ENCODE results near the gene PAFAH1B1.
A peak's percentile ranks its signal among the peaks of the same experiment; 100 is the strongest.
"Not testable (repeated sequence)": the region's sequence is repeated elsewhere in the genome, so short reads cannot be mapped to it uniquely, and the experiment has no call there.

Gene PAFAH1B1

DNA sequence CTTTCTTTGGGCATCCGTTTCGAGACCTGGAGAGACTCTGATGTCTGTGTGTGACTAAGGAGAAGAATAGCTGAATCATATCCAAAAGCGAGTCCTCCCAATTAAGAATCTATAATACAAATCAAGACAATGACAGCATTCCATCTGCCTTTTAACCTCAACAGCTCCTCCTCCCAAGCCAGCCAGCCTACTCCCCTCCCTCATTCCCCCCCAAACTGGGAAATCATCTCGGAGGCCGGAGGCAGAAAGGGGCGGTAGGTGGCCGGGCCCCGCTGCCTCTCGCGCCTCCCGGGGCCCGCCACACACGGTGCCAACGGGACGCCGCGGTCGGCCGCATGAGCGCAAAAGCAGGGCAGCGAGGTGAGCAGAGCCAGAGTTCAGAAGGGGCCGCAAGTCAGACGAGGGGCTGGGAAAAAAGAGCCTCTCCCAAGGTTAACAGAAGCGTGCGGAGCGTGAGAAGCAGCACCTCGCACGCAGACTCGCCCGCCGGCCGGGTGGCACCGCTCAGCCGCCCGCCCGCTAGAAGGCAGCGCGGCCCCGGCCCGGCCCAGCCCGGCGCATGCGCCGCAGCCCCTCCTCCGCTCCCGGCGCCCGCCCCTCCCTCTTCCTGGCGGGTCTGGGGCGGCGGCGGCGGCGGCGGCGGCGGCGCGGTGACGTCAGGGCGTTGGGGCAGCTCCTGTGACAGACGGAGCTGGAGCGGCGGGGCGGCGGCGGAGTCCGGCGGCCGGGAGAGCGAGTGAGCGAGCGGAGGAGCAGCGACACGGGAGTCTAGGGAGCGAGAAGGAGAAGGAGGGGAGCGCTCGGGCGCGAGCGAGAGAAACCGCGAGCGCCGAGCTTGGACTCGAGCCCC is at the start of gene PAFAH1B1:
Gene PAFAH1B1 (plus strand): TSS at position 684 of the 850 bp plus-strand sequence. CDS start 44,635 bp downstream, outside the sequence.
- DNase-seq (ENCODE audit: low read depth), result peak; percentile 63

DNA sequence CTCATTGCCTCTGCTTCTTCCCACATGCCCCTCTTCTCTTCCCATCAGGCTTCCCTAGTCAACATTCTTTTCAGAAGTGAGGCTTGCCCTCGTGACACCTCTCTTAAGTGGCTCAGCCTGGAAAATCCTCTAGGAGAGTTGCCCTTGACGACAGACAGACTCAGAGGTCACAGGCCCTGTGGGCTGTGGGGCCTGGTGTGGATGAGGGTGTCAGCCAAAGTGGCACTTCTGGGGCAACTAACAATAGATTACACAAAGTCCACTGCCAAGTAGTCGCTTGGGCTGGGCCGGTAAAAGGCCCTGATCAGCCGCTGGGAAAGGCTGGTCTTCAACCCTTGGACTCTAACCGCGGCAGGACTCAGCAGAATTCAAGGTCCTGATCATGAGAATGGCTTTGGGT is 48.1 kb upstream of the PAFAH1B1 start:
- DNase-seq (ENCODE audit: low read depth), result no peak

DNA sequence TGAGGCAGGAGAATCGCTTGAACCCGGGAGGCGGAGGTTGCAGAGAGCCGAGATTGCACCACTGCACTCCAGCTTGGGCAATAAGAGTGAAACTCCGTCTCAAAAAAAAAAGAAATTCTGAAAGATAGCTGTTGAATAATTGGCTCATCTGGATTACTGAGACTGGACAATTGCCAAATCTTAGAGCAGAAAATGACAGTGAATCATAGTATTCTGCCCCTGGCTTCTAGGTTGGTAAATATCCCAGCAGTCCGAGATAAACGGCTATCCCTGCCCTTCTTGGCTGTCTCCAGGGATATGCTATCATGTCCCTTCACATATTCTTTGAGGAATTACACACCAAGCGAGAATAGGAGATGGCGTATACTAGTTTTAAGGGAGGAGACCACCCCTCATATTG is 46.3 kb upstream of the PAFAH1B1 start:
- DNase-seq (ENCODE audit: low read depth), result peak; percentile 13

DNA sequence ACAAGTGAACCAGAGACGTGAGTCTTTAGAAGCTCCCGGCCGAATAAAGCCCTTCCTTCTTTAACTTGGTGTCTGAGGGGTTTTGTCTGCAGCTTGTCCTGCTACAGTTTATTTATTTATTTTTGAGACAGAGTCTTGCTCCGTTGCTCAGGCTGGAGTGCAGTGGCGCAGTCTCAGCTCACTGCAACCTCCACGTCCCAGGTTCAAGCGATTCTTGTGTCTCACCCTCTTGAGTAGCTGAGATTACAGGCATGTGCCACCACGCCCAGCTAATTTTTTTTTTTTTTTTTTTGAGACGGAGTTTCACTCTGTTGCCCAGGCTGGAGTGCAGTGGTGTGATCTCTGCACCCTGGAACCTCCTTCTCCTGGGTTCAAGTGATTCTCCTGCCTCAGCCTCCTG is 45.4 kb upstream of the PAFAH1B1 start:
- DNase-seq (ENCODE audit: low read depth), result not testable (repeated sequence)

DNA sequence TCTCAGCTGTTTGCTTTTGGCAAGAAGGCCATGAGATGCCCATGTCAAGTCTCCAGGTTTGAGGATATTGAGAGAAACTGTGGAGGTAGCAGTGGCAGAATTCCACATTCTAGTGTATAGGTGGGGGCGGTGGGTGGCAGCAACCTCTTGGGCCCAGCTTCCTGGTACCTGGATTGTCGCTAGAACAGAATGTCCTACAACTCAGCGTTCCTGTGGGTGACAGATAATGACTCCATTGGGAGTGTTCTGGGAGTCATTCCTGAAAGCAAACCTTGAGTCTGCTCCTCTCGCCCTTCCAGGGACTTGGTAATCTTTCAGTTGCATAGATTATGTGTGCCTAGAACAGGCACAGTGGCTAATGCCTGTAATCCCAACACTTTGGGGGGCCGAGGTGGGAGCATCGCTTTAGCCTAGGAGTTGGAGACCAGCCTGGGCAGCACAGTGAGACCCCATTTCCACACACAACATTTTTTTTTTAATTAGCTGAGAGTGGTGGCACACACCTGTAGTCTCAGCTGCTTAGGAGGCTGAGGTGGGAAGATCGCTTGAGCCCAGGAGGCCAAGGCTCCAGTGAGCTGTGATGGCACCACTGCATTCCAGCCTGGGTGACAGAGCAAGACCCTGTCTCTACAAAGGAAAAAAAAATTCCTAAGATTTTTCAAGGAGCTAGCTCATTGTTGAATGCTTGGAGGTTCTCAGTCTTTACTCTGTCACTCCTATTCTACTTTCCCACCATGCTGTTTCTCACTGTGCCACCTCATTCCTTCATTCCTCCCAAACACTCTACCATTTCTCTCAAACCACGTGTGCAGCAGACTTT is 43.9 kb upstream of the PAFAH1B1 start:
- no peak for DNase-seq (ENCODE audit: low read depth)

DNA sequence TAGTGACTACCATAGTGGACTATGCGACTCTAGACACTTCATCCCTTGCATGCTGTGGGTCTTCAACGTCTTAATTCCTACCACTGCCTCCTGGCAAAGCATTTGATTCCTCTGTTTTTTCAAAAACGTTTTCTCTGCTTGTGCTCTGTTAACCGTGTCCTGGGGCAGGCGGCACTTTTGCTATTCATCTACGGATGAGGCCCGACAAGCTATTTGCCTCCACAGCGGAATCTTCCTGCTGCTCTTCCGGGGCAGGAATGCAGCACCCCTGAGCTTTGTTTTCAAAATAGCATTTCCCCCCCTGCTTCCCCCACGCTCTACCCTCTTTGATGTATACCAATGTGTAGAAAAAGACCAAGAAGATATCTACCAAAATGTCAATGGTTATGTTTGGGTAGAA is 42.0 kb upstream of the PAFAH1B1 start:
- no peak for DNase-seq (ENCODE audit: low read depth)

DNA sequence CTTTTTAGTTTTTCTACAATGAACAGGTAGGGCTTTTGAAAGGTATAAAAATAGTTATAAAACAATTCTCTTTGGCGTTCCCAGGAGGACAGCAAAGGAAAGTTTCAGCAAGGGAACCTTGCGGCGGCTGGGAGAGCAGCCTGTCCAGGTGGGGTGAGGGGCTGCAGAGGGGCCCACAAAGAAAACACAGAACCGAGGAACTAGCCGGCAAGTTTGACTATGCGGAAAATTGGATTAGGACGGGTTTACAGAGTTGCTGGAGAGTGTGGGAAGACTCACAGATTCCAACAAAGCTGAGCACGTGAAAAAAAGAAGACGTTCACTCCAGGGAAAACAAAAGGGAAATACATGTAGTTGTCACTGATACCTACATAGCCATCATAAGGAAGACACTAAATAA is 41.5 kb upstream of the PAFAH1B1 start:
- DNase-seq (ENCODE audit: low read depth), result no peak

DNA sequence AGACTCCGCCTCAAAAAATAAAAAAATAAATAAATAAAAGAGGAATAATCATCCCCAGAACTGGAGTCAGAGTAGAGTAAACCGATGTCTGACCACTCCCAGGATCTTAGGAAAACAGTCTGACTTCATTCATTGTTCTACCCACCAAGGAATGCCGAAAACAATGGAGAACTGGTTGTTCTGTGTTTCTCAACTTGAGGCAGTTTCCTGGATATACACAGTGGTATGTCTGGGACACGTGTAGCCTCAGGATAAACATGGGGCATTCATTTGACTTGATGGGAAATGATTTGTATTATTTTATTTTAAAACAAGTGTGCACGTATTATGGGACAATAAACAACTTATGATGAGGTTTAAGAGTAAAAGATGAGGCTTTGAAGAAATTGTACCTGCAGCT is 32.8 kb upstream of the PAFAH1B1 start:
- DNase-seq (ENCODE audit: low read depth), result no peak

DNA sequence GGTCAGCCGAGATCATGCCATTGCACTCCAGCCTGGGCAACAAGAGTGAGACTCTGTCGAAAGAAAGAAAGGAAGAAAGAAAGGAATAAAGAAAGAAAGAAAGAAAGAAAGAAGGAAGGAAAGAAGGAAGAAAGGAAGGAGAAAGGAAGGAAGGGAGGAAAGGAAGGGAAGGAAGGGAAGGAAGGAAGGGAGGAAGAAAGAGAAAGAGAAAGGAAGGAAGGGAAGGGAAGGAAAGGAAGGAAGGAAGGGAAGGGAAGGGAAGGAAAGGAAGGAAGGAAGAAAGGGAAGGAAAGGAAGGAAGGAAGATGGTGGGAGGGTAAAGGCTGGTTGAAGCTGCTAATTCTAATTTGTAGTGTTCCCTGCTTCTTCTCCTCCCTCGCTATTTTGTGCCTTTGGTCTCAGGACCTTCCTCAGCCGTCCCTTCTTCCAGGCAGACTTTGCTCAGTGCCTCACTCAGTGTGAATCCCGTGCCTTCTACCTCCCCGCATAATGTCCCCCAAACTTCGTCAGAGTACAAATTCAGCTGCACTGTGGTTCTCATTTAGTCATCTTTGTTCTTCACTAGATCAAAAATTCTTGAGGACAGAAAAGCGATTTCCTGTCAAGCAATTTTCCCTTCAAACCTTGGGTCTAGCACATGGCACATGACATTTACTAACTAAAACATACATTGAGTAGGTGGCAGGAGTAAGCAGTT is 31.1 kb upstream of the PAFAH1B1 start:
- no peak for DNase-seq (ENCODE audit: low read depth)

DNA sequence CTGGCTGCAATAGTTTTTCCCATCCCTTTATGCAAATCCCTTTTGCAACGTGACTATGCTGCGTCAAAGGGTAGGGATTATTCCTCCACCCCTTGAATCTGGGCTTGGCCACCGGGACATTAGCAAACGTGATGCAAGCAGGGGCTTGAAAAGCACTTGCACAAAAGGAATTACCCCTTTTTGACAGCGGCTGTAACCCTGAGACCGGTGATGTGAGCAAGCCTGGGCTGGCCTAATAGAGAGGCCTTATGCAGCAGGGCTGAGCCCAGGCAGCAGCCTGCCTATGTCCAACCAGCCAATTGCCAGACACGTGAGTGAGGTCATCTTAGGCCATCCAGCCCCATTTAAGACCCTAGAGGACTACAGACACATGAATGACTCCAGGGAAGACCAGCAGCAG is 30.4 kb upstream of the PAFAH1B1 start:
- no peak for DNase-seq (ENCODE audit: low read depth)

DNA sequence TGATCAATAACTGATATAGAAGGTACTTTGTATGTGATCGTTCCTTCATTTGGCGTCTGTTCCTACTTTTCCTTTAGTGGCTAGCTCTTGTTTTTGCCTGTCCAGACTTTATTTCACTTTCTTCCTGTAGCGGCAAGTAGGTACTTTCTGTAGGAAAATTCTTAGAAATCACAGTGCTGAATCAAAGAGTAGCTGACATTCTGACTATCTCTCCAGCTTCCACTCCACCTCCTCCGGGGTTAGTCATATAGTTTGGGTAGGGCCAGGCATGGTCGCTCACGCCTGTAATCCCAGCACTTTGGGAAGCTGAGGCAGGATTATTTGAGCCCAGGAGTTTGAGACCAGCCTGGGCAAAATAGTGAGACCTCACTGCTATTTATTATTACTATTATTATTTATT is 29.9 kb upstream of the PAFAH1B1 start:
- DNase-seq (ENCODE audit: low read depth), result no peak

DNA sequence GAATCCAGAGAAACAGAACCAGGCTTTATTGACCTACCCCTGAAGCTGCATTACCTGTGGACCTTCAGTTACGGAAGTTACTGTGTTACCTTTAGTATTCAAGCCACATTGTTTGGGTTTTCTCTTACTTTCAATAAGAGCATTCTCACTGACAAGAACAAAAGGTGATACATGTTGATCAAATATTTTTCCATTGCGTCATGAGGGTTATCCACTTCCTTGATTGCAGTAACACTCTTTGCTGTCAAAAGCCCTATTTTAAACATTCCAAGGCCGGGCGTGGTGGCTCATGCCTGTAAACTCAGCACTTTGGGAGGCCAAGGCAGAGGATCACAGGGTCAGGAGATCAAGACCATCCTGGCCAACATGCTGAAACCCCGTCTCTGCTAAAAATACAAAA is 28.6 kb upstream of the PAFAH1B1 start:
- DNase-seq (ENCODE audit: low read depth), result peak; percentile 6

DNA sequence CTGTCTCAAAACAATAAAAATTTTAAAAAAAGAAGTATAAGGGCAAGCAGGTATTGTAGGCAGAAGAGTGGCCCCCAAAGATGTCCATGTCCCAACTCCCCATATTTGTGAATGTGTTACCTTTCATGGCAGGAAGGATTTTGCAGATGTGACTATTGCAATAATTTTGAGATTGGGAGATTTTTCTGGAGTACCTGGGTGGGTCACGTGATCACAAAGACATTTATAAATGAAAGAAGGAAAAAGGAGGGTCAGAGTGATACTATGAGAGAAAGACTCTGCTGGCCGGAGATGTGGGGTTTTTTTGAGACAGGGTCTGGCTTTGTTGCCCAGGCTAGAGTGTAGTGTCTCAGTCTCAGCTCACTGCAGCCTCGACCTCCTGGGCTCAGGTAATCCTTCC is 27.4 kb upstream of the PAFAH1B1 start:
- DNase-seq (ENCODE audit: low read depth), result no peak

DNA sequence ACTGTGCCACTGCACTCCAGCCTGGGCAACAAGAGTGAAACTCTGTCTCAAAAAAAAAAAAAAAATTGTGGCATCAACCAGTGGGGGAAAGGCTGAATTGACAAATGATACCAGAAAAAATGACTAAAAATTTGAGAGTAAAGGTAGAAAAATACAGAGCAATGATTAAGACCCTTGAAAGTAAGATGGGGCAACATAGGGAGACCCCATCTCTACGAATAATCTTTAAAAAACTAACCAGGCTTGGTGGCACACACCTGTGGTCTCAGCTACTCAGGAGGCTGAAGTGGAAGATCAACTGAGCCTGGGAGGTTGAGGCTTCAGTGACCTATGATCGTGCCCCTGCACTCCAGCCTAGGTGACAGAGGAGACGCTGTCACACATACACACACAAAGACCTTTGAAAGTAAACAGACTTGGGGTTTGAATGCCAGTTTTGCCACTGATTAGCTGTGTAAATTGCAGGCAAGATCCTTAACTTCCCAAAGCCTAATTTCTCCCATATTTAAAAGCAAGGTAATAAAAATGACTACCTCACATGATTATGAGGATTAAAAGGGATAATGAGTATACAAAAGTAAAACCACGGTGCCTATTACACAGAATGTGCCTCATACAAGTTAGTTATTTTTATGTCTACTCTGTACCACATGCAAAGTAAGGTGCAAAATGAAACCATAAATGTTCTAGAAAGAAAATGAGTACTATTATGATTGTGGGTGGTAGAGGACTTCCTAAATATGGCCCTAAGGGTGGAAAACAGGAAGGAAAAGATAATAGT is 21.7 kb upstream of the PAFAH1B1 start:
- DNase-seq (ENCODE audit: low read depth), result no peak

DNA sequence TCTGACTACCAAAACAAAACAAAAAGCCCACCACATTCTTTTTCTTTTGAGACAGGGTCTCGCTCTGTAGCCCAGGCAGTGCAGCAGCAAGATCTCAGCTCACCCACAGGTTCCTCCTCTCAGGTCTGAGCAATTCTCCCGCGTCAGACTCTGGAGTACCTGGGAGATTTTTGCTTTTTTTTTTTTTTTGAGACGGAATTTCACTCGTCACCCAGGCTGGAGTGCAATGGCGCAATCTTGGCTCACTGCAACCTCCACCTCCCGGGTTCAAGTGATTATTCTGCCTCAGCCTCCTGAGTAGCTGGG is 21.2 kb upstream of the PAFAH1B1 start:
- DNase-seq (ENCODE audit: low read depth), result not testable (repeated sequence)

DNA sequence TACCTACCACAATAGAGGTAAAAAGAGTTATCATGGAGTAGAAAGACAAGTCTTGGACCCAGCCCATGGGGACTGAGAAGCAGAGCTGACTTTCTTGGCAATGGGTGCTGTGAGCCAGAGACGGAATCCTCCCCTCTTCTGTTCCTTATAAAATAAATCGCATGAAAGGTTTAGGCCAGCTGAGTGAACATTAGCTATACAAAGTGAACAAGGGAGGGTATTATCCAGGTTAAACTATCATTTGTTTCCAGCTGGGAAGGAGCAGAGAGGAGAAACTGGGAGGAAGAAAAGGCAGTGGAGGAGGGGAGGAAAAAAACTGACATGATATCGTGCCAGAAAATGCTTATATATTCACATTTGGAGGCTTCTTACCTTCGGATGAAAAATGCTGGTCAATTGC is 13.3 kb upstream of the PAFAH1B1 start:
- DNase-seq (ENCODE audit: low read depth), result no peak

DNA sequence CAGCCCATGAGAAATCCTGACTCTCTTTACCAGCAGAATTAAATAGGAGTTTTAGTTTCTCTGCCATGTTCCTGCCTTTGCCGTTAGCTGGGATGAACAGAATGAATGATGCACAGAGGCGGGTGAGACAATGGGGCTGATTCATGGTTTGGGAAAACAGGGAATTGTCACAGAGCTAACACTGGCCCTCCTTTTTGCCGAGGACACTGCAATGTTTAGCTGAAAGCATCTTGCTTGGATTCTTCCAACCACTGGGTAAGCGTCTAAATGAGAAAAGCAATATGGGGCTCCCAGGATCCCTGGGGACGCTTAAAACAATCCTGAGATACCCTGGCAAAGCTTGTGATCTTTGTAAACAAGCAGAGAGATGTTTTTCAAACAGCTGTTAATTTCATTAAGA is 12.8 kb upstream of the PAFAH1B1 start:
- DNase-seq (ENCODE audit: low read depth), result no peak

DNA sequence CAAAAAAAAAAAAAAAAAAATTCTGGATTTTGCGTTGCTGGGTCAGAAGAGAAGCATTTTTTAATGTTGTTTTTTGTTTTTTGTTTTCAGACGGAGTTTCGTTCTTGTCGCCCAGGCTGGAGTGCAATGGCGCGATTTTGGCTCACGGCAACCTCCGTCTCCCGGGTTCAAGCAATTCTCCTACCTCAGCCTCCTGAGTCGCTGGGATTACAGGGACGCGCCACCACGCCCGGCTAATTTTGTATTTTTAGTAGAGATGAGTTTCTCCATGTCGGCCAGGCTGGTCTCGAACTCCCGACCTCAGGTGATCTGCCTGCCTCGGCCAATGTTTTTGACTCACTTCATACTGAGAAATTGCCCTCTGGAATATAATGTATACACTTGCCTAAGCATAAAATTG is 11.0 kb upstream of the PAFAH1B1 start:
- no peak for DNase-seq (ENCODE audit: low read depth)

DNA sequence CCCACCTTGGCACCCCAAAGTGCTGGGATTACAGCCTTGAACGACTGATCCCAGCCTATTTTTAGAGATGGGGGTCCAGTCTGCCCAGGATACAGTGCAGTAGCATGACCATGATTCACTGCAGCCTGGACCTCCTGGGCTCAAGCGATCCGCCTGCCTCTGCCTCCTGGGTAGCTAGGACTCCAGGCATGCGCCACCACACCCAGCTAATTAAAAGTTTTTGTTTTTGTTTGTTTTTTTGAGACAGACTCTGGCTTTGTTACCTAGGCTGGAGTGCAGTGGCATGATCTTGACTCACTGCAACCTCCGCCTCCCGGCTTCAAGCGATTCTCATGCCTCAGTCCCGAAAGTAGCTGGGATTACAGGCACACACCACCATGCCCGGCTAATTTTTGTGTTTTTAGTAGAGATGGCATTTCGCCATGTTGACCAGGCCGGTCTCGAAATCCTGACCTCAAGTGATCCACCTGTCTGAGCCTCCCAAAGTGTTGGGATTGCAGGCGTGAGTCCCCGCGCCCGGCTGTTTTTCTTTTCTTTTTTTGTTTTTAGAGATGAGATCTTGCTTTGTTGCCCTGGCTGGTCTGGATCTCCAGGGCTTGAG is 2.3 kb upstream of the PAFAH1B1 start:
- DNase-seq (ENCODE audit: low read depth), result no peak

DNA sequence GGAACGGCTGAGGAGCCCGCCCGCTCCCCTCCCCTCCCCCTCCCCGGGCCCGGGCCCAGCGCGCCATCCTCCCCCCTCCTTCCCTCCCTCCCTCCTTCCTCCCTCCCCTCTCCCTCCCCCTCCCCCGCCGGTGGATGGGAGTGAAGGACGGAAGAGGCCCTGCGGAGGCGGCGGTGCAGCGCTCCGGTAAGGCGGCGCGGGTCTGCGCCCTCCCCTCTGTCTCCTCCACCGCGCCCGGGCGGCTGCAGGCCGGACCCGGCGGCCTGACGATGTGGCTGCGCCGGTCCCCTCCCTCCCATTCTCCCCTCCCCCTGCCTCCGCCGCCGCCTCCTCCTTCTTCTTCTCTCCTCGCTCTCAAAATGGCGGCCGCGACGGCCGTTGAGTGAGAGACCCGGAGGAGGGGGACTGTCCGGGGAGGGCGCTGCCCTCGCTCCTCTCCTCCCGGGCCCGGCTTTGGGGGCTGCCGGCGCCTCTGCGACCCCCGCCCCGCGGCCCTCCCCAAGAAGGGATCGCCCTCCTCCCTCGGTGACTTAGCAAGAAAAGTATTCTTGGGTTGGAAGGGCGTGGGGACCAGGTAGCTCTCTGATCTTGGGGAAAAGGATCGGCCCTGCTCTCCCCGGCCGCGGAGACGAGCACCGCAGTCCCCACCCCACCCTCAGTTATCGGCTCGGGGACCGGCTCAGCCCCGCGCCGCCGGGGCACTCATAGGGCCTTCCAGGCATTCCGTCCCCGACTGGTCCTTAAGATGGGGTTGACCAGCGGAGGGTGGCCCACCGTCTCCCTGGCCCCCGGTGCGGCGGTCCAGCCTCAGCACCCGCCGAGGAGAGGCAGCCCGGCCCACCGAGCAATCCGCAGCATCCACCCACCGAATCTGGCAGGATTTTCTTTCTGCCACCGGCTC is 617 bp downstream of the PAFAH1B1 start:
- peak; percentile 36 for DNase-seq (ENCODE audit: low read depth)

Measured in HS-5 (cell line).